T follicular helper cell (primary cell): ENCODE results near the gene RBBP8.
"Not testable (repeated sequence)": the region's sequence is repeated elsewhere in the genome, so short reads cannot be mapped to it uniquely, and the experiment has no call there.

Experiments
- DNase-seq: peaks from one replicate; pipeline ENCODE4 v3.0.0-alpha.2; 2020; ENCODE audit warnings: low read depth
- total RNA-seq, 2 experiments: gene quantifications; one replicate each; lab custom pipeline; 2026; lab: John Stamatoyannopoulos, UW

RBBP8 gene
- total RNA-seq: 8.7 to 75.6 reads per million in 2 experiments

- peak; percentile 61 for DNase-seq
Observed at GRCh38 chr18:22933206-22933965, at the start of gene RBBP8. Gene RBBP8, plus strand, starts transcription at chr18:22933328. Its CDS starts 3,524 bp downstream, at chr18:22936852.

GRCh38 chr18:22883827-22884226 lies 49.3 kb upstream of the RBBP8 start:
- DNase-seq: no peak

GRCh38 chr18:22885694-22886093 lies 47.4 kb upstream of the RBBP8 start:
- DNase-seq: not testable (repeated sequence)

- DNase-seq: no peak
Observed at GRCh38 chr18:22899421-22899820, 33.7 kb upstream of the RBBP8 start.

GRCh38 chr18:22900558-22901238 lies 32.4 kb upstream of the RBBP8 start:
- no peak for DNase-seq

GRCh38 chr18:22902093-22902492 lies 31.0 kb upstream of the RBBP8 start:
- DNase-seq: no peak

- not testable (repeated sequence) for DNase-seq
Observed at GRCh38 chr18:22903248-22903647, 29.9 kb upstream of the RBBP8 start.

GRCh38 chr18:22912149-22912548 lies 21.0 kb upstream of the RBBP8 start:
- DNase-seq: no peak

- no peak for DNase-seq
Observed at GRCh38 chr18:22912835-22913234, 20.3 kb upstream of the RBBP8 start.

- no peak for DNase-seq
Observed at GRCh38 chr18:22913861-22914260, 19.3 kb upstream of the RBBP8 start.

- DNase-seq: no peak
Observed at GRCh38 chr18:22914633-22915032, 18.5 kb upstream of the RBBP8 start.

GRCh38 chr18:22915337-22915736 lies 17.8 kb upstream of the RBBP8 start:
- no peak for DNase-seq

GRCh38 chr18:22921772-22922171 lies 11.4 kb upstream of the RBBP8 start:
- DNase-seq: no peak

- no peak for DNase-seq
Observed at GRCh38 chr18:22924589-22924988, 8.5 kb upstream of the RBBP8 start.

- no peak for DNase-seq
Observed at GRCh38 chr18:22926454-22926853, 6.7 kb upstream of the RBBP8 start.

- DNase-seq: no peak
Observed at GRCh38 chr18:22928339-22928738, 4.8 kb upstream of the RBBP8 start.

- peak; percentile 65 for DNase-seq
Observed at GRCh38 chr18:22930089-22930713, 2.9 kb upstream of the RBBP8 start.

- no peak for DNase-seq
Observed at GRCh38 chr18:22932885-22933205, 283 bp upstream of the RBBP8 start.

- no peak for DNase-seq
Observed at GRCh38 chr18:22933966-22934423, 867 bp downstream of the RBBP8 start.

GRCh38 chr18:22934789-22935188 lies 1.7 kb downstream of the RBBP8 start:
- DNase-seq: no peak

- DNase-seq: no peak
Observed at GRCh38 chr18:22935431-22935830, 2.3 kb downstream of the RBBP8 start.

GRCh38 chr18:22936515-22936914 lies 3.4 kb downstream of the RBBP8 start:
- no peak for DNase-seq

GRCh38 chr18:22939649-22940048 lies 6.5 kb downstream of the RBBP8 start:
- DNase-seq: no peak
